CD4-positive, alpha-beta T cell (primary cell): ENCODE data around the gene SHANK1. TPM values are rescaled to one million over a fixed set of nuclear protein-coding genes. Genes with fewer than 3 reads are reported as not detected.

Experiments
- ATAC-seq: fragments of 200-7000 bp; cut with Tn5 transposase; one replicate; pipeline ENCODE4 v1.10.0; 2022; ENCODE audit warnings: mild to moderate bottlenecking; ENCODE audit not compliant: poor library complexity
- CTCF ChIA-PET: fragments of 350-600 bp; sonication (Branson Sonifier 250); formaldehyde crosslinking; loops from one replicate; lab custom pipeline; 2021; ENCODE audit warnings: antibody characterized with exemption, inconsistent platforms; lab: Charles Lee
- POLR2A ChIA-PET: fragments of 350-600 bp; sonication (Branson Sonifier 250); formaldehyde crosslinking; loops from one replicate; lab custom pipeline; 2021; ENCODE audit warnings: antibody characterized with exemption, inconsistent platforms; lab: Charles Lee
- DNase-seq, 14 experiments: peaks; one replicate each; pipeline ENCODE4 v3.0.0-alpha.2; 2013 to 2020; ENCODE audit warnings: mixed read lengths in 2 of 14
- H3K27ac ChIP-seq, 2 donors: one replicate each; pipeline versions ENCODE4 v1.5.1 to v1.7.0; 2013; ENCODE audit warnings: low read length in 2 of 2, low read depth in 1 of 2, mild to moderate bottlenecking in 1 of 2
- H3K27me3 ChIP-seq, 2 experiments: 1 replicate in 1 of 2; 2 replicates in 1 of 2; pipeline versions ENCODE4 v1.6.1 to v1.7.0; 2013; ENCODE audit warnings: low read length in 2 of 2, control low read depth in 1 of 2, mild to moderate bottlenecking in 1 of 2, moderate library complexity in 1 of 2; ENCODE audit not compliant: insufficient read depth in 2 of 2, control insufficient read depth in 1 of 2
- H3K36me3 ChIP-seq: one replicate; pipeline ENCODE4 v1.6.1; 2013; ENCODE audit warnings: low read length, control low read depth; ENCODE audit not compliant: insufficient read depth
- H3K4me1 ChIP-seq: one replicate; pipeline ENCODE4 v1.6.1; 2013; ENCODE audit warnings: low read length, control low read depth; ENCODE audit not compliant: insufficient read depth
- H3K4me3 ChIP-seq: one replicate; pipeline ENCODE4 v1.5.1; 2013; ENCODE audit warnings: mild to moderate bottlenecking, low read length, moderate library complexity
- H3K9me3 ChIP-seq, 2 experiments: 1 replicate in 1 of 2; 2 replicates in 1 of 2; pipeline versions ENCODE4 v1.6.1 to v1.7.0; 2013; ENCODE audit warnings: low read length in 2 of 2, mild to moderate bottlenecking in 2 of 2, control low read depth in 1 of 2, moderate library complexity in 1 of 2; ENCODE audit not compliant: control insufficient read depth in 1 of 2, insufficient read depth in 1 of 2
- H3K27ac Mint-ChIP-seq: one replicate; pipeline ENCODE4 v1.8.0; 2020; ENCODE audit warnings: mixed read lengths
- H3K27me3 Mint-ChIP-seq: one replicate; pipeline ENCODE4 v1.8.0; 2021; ENCODE audit warnings: mixed read lengths
- H3K36me3 Mint-ChIP-seq: one replicate; pipeline ENCODE4 v1.8.0; 2021; ENCODE audit warnings: low read depth, mixed read lengths
- H3K4me1 Mint-ChIP-seq: one replicate; pipeline ENCODE4 v1.8.0; 2021; ENCODE audit warnings: low read depth, mixed read lengths
- H3K4me3 Mint-ChIP-seq: one replicate; pipeline ENCODE4 v1.8.0; 2020; ENCODE audit warnings: mild to moderate bottlenecking, mixed read lengths
- H3K9me3 Mint-ChIP-seq: one replicate; pipeline ENCODE4 v1.8.0; 2020; ENCODE audit warnings: mixed read lengths
- CTCF ChIP-seq: fragments of 200-600 bp; IDR thresholded peaks from one replicate; pipeline ENCODE4 v1.8.0; 2022; ENCODE audit warnings: antibody characterized with exemption, mild to moderate bottlenecking
- intact Hi-C, 2 experiments: fragments of 100-400 bp; cut with DNase I in 1 of 2; cut with micrococcal nuclease in 1 of 2; formaldehyde crosslinking; loops; one replicate each; pipeline versions ENCODE4 v1.15.1 to v1.9.0; 2023 to 2025; cut with DNase I, micrococcal nuclease
- total RNA-seq, 174 experiments: library from RNA in 2 of 174; stranded (reverse) in 2 of 174; gene quantifications; one replicate each; pipeline ENCODE4 v1.2.3 and lab custom pipeline; 2021 to 2026

Gene SHANK1
- total RNA-seq, 2 experiments from 2014 or later, result not detected

- POLR2A ChIA-PET, result interaction anchor here (1.2 kb wide), 1 partner anchor 12 kb away, joined by 3 read pairs; no protein-coding TSS in a partner anchor
- Histone ChIP-seq H3K36me3 (no peaks in the 10 kb centered on the region), H3K9me3 (peaks cover 0 to 27% of the 10 kb centered on the region in 2 experiments), H3K27ac (no peak overlapping the region), H3K27me3 (peaks cover 20 to 46% of the 10 kb centered on the region in 2 experiments), H3K4me3 (no peak overlapping the region), H3K4me1 (no peaks in the 10 kb centered on the region)
- Mint-ChIP-seq H3K9me3 (no peaks in the 10 kb centered on the region), H3K36me3 (no peaks in the 10 kb centered on the region), H3K4me1 (peaks cover 12% of the 10 kb centered on the region), H3K27me3 (peaks cover 67% of the 10 kb centered on the region), H3K27ac (no peak overlapping the region), H3K4me3 (no peak overlapping the region)
- no peak for DNase-seq
- CTCF ChIA-PET, result interaction anchor here (1.0 kb wide), 1 partner anchor 71 kb away, joined by 3 read pairs; no protein-coding TSS in a partner anchor
- TF ChIP-seq CTCF, result no peak
- ATAC-seq, result no peak
- intact Hi-C loops, result no loop called here
These were observed 6.8 kb downstream of the SHANK1 start for GRCh38 chr19:50712833-50713232.

- Mint-ChIP-seq H3K36me3 (no peaks in the 10 kb centered on the region), H3K27me3 (peaks cover 62% of the 10 kb centered on the region), H3K27ac (no peak overlapping the region), H3K4me1 (peaks cover 6% of the 10 kb centered on the region), H3K4me3 (no peak overlapping the region), H3K9me3 (no peaks in the 10 kb centered on the region)
- ATAC-seq, result no peak
- POLR2A ChIA-PET, result no interaction called here
- no peak overlapping the region for H3K27ac ChIP-seq
- H3K4me3 ChIP-seq, result no peak overlapping the region
- DNase-seq, result no peak
- CTCF ChIA-PET, result no interaction called here
- intact Hi-C loops, result no loop called here
- H3K36me3 ChIP-seq, result no peaks in the 10 kb centered on the region
- TF ChIP-seq CTCF, result no peak
- peaks cover 0 to 20% of the 10 kb centered on the region in 2 experiments for H3K9me3 ChIP-seq
- H3K27me3 ChIP-seq, result peaks cover 16 to 36% of the 10 kb centered on the region in 2 experiments
- no peaks in the 10 kb centered on the region for H3K4me1 ChIP-seq
These were observed 7.8 kb downstream of the SHANK1 start for GRCh38 chr19:50711805-50712204.

- no peak overlapping the region for H3K27ac Mint-ChIP-seq
- ChIA-PET POLR2A (no interaction called here), CTCF (no interaction called here)
- H3K9me3 Mint-ChIP-seq, result no peaks in the 10 kb centered on the region
- DNase-seq, result no peak
- H3K36me3 Mint-ChIP-seq, result no peaks in the 10 kb centered on the region
- peaks cover 16 to 36% of the 10 kb centered on the region in 2 experiments for H3K27me3 ChIP-seq
- no peak overlapping the region for H3K4me3 ChIP-seq
- intact Hi-C loops, result no loop called here
- H3K4me3 Mint-ChIP-seq, result no peak overlapping the region
- peaks cover 6% of the 10 kb centered on the region for H3K4me1 Mint-ChIP-seq
- no peaks in the 10 kb centered on the region for H3K36me3 ChIP-seq
- no peak for TF ChIP-seq CTCF
- peaks cover 61% of the 10 kb centered on the region for H3K27me3 Mint-ChIP-seq
- H3K9me3 ChIP-seq, result peaks cover 0 to 16% of the 10 kb centered on the region in 2 experiments
- no peak overlapping the region for H3K27ac ChIP-seq
- ATAC-seq, result no peak
- H3K4me1 ChIP-seq, result no peaks in the 10 kb centered on the region
These were observed 8.4 kb downstream of the SHANK1 start for GRCh38 chr19:50711196-50711595.
